ENCODE measurements around the gene TTC34. TPM values are rescaled to one million over a fixed set of nuclear protein-coding genes. Genes with fewer than 3 reads are reported as not detected.

TTC34 gene
- total and polyA plus RNA-seq, 2 experiments from 2014 or later = 0.08 to 0.35 TPM

- no peaks in the 10 kb centered on the region for H4K20me1 ChIP-seq (replicated peaks; ENCODE audit: insufficient read depth)
- no peaks in the 10 kb centered on the region for H3K79me2 ChIP-seq (replicated peaks; ENCODE audit: insufficient read depth)
- Mint-ChIP-seq H3K27me3 (ENCODE audit: insufficient read depth, low read depth, poor library complexity) (peaks cover 4% of the 10 kb centered on the region), H3K4me1 (peaks cover 21% of the 10 kb centered on the region), H3K9me3 (peaks cover 11% of the 10 kb centered on the region), H3K27ac (no peak overlapping the region), H3K4me3 (peak overlapping the region; percentile 83), H3K36me3 (ENCODE audit: low read depth) (peaks cover 15% of the 10 kb centered on the region; the same call in 2 of the 3 replicates)
- no peaks in the 10 kb centered on the region for H3K36me3 ChIP-seq (ENCODE audit: insufficient read depth)
- H3K27ac ChIP-seq (ENCODE audit: low read depth) = no peak overlapping the region
- TF ChIP-seq ZNF114 (CRISPR knock-in tag; IDR thresholded peaks at IDR 0.05) (no peak), CTCF (conservative IDR thresholded peaks at IDR 0.05; ENCODE audit: low read depth in 2 of 2) (no peak), EZH2 (IDR thresholded peaks at IDR 0.05; ENCODE audit: low read depth, unreplicated experiment) (no peak), JUNB (IDR thresholded peaks at IDR 0.05; ENCODE audit: unreplicated experiment) (no peak), STAT1 (IDR thresholded peaks at IDR 0.05; ENCODE audit: unreplicated experiment) (no peak), NANOG (IDR thresholded peaks at IDR 0.05; ENCODE audit: borderline replicate concordance) (no peak), ZNF331 (CRISPR knock-in tag; IDR thresholded peaks at IDR 0.05; ENCODE audit: low read depth) (no peak), ETS1 (IDR thresholded peaks at IDR 0.05) (no peak), POLR2AphosphoS5 (IDR thresholded peaks at IDR 0.05; ENCODE audit: low read depth) (no peak), ZNF462 (CRISPR knock-in tag; IDR thresholded peaks at IDR 0.05) (no peak), EZH2phosphoT487 (IDR thresholded peaks at IDR 0.05; ENCODE audit: unreplicated experiment) (no peak), REST (IDR thresholded peaks at IDR 0.05; ENCODE audit: unreplicated experiment) (no peak), CREB1 (CRISPR knock-in tag; IDR thresholded peaks at IDR 0.05; ENCODE audit: low read depth) (no peak)
- H3K4me3 ChIP-seq = peak overlapping the region; percentile 88
- peaks cover 13% of the 10 kb centered on the region for H3K4me1 ChIP-seq (ENCODE audit: insufficient read depth)
- H3F3A ChIP-seq (replicated peaks; ENCODE audit: low read depth) = no peaks in the 10 kb centered on the region
- peak overlapping the region; percentile 98 for H3K4me2 ChIP-seq
- ATAC-seq = peak; percentile 15
- no peaks in the 10 kb centered on the region for H3K27me3 ChIP-seq (ENCODE audit: insufficient read depth)
- peak; percentile 59 for DNase-seq (ENCODE audit: low spot score)
- H2AFZ ChIP-seq = no peak overlapping the region
- no peaks in the 10 kb centered on the region for H3K9me2 ChIP-seq (ENCODE audit: insufficient read depth)
Measured at GRCh38 chr1:2587071-2587859, 214.2 kb downstream of the TTC34 start.
